ENCODE data around the gene FAM210B. TPM values are rescaled to one million over a fixed set of nuclear protein-coding genes. Genes with fewer than 3 reads are reported as not detected.
"Not testable (repeated sequence)": the region's sequence is repeated elsewhere in the genome, so short reads cannot be mapped to it uniquely, and the experiment has no call there.

Gene FAM210B
- total RNA-seq, 1 donor from 2014 or later, result 36.4 TPM

DNA sequence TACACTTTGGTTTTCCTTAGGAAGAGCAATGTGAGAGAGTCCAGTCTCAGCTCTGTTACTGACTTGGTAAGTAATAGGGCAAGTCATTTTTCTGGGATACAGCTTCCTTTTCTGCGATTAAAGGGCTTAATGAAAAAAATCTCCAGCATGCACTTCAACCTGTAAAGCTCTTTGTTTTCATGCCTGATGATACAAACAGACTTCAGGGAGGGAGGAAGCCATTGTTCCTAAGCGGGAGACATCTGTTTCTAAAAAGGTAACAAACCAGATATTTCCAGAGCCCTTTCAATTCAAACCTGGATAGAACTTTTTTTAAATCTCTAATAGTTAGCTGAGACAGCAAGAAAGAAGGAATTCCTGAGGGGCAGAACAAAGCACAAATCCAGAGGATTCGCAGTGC, 48.1 kb downstream of the FAM210B start:
- Histone ChIP-seq H3K36me3 (peaks cover 64% of the 10 kb centered on the region), H3K27me3 (ENCODE audit: low read depth) (no peaks in the 10 kb centered on the region), H3K9me3 (no peaks in the 10 kb centered on the region), H3K27ac (no peak overlapping the region), H3K4me3 (no peak overlapping the region), H3K4me1 (peaks cover 22% of the 10 kb centered on the region)
- ATAC-seq (no peak), DNase-seq (no peak)
- intact Hi-C loops (cut with DNase I), result no loop called here
- TF ChIP-seq, protein P1, sequence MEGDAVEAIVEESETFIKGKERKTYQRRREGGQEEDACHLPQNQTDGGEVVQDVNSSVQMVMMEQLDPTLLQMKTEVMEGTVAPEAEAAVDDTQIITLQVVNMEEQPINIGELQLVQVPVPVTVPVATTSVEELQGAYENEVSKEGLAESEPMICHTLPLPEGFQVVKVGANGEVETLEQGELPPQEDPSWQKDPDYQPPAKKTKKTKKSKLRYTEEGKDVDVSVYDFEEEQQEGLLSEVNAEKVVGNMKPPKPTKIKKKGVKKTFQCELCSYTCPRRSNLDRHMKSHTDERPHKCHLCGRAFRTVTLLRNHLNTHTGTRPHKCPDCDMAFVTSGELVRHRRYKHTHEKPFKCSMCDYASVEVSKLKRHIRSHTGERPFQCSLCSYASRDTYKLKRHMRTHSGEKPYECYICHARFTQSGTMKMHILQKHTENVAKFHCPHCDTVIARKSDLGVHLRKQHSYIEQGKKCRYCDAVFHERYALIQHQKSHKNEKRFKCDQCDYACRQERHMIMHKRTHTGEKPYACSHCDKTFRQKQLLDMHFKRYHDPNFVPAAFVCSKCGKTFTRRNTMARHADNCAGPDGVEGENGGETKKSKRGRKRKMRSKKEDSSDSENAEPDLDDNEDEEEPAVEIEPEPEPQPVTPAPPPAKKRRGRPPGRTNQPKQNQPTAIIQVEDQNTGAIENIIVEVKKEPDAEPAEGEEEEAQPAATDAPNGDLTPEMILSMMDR (IDR thresholded peaks at IDR 0.05), result no peak

DNA sequence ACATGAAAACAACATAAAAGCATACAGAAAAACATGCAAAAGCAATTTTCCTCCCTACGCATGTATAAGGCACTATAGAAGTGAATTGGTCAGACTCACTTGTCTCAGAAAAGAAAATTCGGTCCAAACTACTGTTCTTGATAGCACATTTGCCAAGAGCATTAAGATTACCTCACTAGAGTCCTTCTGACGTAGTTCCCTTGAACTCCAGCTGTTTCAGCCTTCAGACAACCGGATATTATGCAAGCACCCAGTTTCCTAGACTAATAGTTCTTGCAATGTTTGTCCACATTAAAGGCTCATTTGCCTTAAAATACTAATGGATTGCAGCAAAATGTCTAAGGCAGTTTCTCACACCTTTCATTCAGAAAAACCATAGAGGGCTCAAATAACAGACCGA, 50.7 kb downstream of the FAM210B start:
- Histone ChIP-seq H3K36me3 (peaks cover 40% of the 10 kb centered on the region), H3K9me3 (no peaks in the 10 kb centered on the region), H3K27ac (peak overlapping the region; percentile 44), H3K4me1 (peaks cover 30% of the 10 kb centered on the region), H3K27me3 (ENCODE audit: low read depth) (no peaks in the 10 kb centered on the region), H3K4me3 (no peak overlapping the region)
- no peak for DNase-seq
- peak; percentile 47 to 48 for ATAC-seq
- TF ChIP-seq, protein P1 (IDR thresholded peaks at IDR 0.05), result no peak
- intact Hi-C loops (cut with DNase I), result no loop called here

DNA sequence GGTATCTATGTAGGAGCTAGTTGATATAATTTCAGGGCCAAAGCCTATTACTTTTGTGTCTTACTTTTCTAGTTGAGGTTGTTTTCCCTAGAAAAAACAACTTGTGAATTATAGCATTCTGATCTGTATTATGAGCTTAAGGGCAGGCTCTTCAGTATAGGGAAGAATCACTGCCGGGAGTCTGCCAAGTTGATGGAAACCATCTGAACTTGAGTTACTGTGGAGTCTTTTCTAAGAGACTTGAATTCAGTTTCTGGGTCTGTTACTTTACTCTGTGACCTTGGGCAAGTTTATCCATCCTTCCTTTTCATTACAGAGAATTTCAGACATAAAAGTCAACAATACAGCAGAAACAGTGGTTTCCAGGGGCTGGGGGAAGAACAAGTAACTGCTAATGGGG, 51.2 kb downstream of the FAM210B start:
- intact Hi-C loops (cut with DNase I), result no loop called here
- ATAC-seq (no peak), DNase-seq (no peak)
- H3K4me1 ChIP-seq, result peaks cover 30% of the 10 kb centered on the region
- TF ChIP-seq, protein P1 (IDR thresholded peaks at IDR 0.05), result no peak
- H3K36me3 ChIP-seq, result peaks cover 35% of the 10 kb centered on the region
- H3K27me3 ChIP-seq (ENCODE audit: low read depth), result no peaks in the 10 kb centered on the region
- no peak overlapping the region for H3K4me3 ChIP-seq
- no peaks in the 10 kb centered on the region for H3K9me3 ChIP-seq
- peak overlapping the region; percentile 44 for H3K27ac ChIP-seq

DNA sequence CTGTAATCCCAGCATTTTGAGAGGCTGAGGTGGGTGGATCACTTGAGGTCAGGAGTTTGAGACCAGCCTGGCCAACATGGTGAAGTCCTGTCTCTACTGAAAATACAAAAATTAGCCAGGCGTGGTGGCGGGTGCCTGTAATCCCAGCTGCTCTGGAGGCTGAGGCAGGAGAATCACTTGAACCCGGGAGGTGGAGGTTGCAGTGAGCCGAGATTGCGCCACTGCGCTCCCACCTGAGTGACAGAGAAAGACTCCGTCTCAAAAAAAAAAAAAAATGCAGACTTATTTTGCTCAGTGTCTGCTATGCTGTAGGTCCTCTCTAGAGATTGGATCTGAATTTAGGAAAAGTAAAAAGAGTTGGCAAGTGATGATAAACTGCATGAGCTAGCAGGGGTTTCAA, 52.5 kb downstream of the FAM210B start:
- H3K4me1 ChIP-seq, result peaks cover 30% of the 10 kb centered on the region
- H3K9me3 ChIP-seq; H3K27me3 ChIP-seq (ENCODE audit: low read depth); DNase-seq; ATAC-seq; intact Hi-C loops (cut with DNase I): not testable (repeated sequence)
- H3K27ac ChIP-seq, result peak overlapping the region; percentile 85
- peak overlapping the region; percentile 51 for H3K4me3 ChIP-seq
- peaks cover 22% of the 10 kb centered on the region for H3K36me3 ChIP-seq

DNA sequence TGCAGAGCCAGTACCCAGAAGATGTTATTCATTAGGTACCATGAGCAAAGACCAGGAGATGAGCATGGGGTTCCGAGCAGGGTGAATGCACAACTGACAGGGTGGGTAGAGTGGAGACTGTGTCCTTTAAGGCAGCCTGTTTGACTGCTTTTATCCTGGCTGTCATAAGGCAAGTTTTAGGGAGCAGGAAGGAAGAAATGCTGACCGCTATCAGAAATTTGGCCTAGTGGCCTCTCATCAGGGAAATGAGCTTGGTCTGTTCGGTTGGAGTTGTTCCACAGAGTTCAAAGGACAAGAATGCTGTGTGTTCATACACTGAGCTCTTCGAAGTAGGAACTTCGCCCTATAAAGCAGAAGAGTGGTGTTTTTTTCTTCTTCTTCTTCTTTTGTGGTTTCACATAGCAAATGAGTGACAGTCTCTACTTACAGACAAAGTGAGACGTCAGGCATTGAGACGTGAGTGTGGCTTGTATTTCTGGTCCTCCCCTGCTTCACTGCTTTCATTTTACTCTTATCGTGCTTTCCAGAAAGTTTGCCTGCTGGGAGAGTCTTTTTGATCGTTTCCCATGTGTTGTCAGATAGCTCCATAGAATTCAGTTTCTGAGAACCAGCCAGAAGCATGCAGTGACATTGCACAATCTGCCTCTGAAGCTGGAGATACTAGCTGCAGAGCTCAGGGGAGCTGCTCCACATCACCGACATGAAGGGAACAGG, 53.1 kb downstream of the FAM210B start, which contains the start of gene CASS4:
TSS of gene CASS4 (plus strand) at position 502 of the 714 bp plus-strand sequence. CDS start at position 701, 199 bp downstream.
- TF ChIP-seq, protein P1 (IDR thresholded peaks at IDR 0.05), result no peak
- Histone ChIP-seq H3K27me3 (ENCODE audit: low read depth) (no peaks in the 10 kb centered on the region), H3K27ac (peak within 1 kb of the TSS; percentile 85), H3K4me3 (peak within 1 kb of the TSS; percentile 51), H3K4me1 (peaks cover 31% of the 10 kb centered on the region), H3K36me3 (peaks cover 16% of the 10 kb centered on the region), H3K9me3 (no peaks in the 10 kb centered on the region)
- DNase-seq (no peak), ATAC-seq (peak; percentile 83 to 89)
- intact Hi-C loops (cut with DNase I), result no loop called here

DNA sequence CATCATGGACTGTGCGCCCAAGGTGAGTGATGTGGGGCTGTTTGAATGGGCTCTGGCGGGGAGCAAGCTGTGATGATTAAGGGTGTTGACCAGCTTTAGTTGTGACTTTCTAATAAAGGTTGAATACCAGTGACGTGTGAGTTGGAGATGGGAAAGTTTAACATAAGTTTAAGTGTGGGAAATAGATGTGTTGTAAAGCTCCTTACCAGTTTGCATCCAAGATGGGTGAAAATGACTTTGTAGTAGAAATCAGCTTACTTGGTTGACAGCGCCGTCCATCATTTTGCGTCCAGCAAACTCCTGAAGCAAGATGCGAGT, 53.7 kb downstream of the FAM210B start:
- H3K4me1 ChIP-seq, result peaks cover 36% of the 10 kb centered on the region
- no peaks in the 10 kb centered on the region for H3K27me3 ChIP-seq (ENCODE audit: low read depth)
- DNase-seq (no peak), ATAC-seq (no peak)
- TF ChIP-seq, protein P1 (IDR thresholded peaks at IDR 0.05), result no peak
- no peaks in the 10 kb centered on the region for H3K9me3 ChIP-seq
- intact Hi-C loops (cut with DNase I), result no loop called here
- peaks cover 11% of the 10 kb centered on the region for H3K36me3 ChIP-seq
- H3K4me3 ChIP-seq, result peak overlapping the region; percentile 51
- H3K27ac ChIP-seq, result peak overlapping the region; percentile 85
